HepG2 (cell line): Measurements from ENCODE around the gene PRICKLE2. TPM values are rescaled to one million over a fixed set of nuclear protein-coding genes. Genes with fewer than 3 reads are reported as not detected.

Experiments used
- IKZF5 ChIP-seq: IDR thresholded peaks from 2 replicates; pipeline ENCODE4 v1.6.1; 2018; ENCODE audit warnings: missing genetic modification reagents, mild to moderate bottlenecking, missing compliant biosample characterization
- MEF2D ChIP-seq: sonication (generic); formaldehyde crosslinking; IDR thresholded peaks from 2 replicates; pipeline ENCODE4 v1.5.1; 2020; ENCODE audit warnings: mild to moderate bottlenecking, missing genetic modification reagents
- ONECUT2 ChIP-seq: sonication (generic); formaldehyde crosslinking; IDR thresholded peaks from 2 replicates; pipeline ENCODE4 v1.4.0; 2020; ENCODE audit warnings: missing genetic modification reagents
- ZBED4 ChIP-seq: sonication (generic); formaldehyde crosslinking; IDR thresholded peaks from 2 replicates; pipeline ENCODE4 v1.4.0; 2020; ENCODE audit warnings: missing genetic modification reagents, borderline replicate concordance
- ZNF747 ChIP-seq: sonication (generic); formaldehyde crosslinking; IDR thresholded peaks from 2 replicates; pipeline ENCODE4 v1.8.1; 2023; ENCODE audit warnings: missing genetic modification reagents, mild to moderate bottlenecking, borderline replicate concordance
- ZSCAN12 ChIP-seq: sonication (generic); formaldehyde crosslinking; IDR thresholded peaks from 2 replicates; pipeline ENCODE4 v1.9.0; 2021; ENCODE audit warnings: mild to moderate bottlenecking, missing genetic modification reagents
- polyA plus RNA-seq, 8 experiments: library from polyadenylated mRNA; depleted of rRNA in 3 of 8; stranded (reverse) in 7 of 8; unstranded in 1 of 8; fragments of >200 nt; fragmentation: Illumina TruSeq in 4 of 8; extraction: Trizol in 4 of 8; gene quantifications; 2 replicates each; pipeline versions ENCODE4 v1.2.1 to v1.2.3, GENCODE V29; 2011 to 2016; ENCODE audit warnings: low read depth in 4 of 8, missing spikeins in 1 of 8, mixed read lengths in 1 of 8; ENCODE audit not compliant: insufficient read depth in 1 of 8
- total RNA-seq, 5 experiments: library from RNA; depleted of rRNA; stranded (reverse); fragments of >200 nt; fragmentation: Illumina TruSeq; extraction: Trizol; gene quantifications; 2 replicates each; pipeline ENCODE4 v1.2.3, GENCODE V29; 2016; ENCODE audit warnings: low read depth in 1 of 5
- TF ChIP-seq, protein P1 (sequence below): sonication (generic); formaldehyde crosslinking; IDR thresholded peaks from 2 replicates; pipeline ENCODE4 v1.9.0; 2021; ENCODE audit warnings: missing genetic modification reagents, borderline replicate concordance

The PRICKLE2 gene
- total and polyA plus RNA-seq, 2 of the 13 experiments (the other 11 are each of a cell fraction or from before 2014, with no cell fraction given) = 0.01 to 0.07 TPM

- TF ChIP-seq IKZF5 (no peak), ZNF747 (no peak), ZSCAN12 (CRISPR knock-in tag) (no peak), MEF2D (no peak), ZBED4 (CRISPR knock-in tag) (no peak), ONECUT2 (CRISPR knock-in tag) (no peak)
- TF ChIP-seq, protein P1, sequence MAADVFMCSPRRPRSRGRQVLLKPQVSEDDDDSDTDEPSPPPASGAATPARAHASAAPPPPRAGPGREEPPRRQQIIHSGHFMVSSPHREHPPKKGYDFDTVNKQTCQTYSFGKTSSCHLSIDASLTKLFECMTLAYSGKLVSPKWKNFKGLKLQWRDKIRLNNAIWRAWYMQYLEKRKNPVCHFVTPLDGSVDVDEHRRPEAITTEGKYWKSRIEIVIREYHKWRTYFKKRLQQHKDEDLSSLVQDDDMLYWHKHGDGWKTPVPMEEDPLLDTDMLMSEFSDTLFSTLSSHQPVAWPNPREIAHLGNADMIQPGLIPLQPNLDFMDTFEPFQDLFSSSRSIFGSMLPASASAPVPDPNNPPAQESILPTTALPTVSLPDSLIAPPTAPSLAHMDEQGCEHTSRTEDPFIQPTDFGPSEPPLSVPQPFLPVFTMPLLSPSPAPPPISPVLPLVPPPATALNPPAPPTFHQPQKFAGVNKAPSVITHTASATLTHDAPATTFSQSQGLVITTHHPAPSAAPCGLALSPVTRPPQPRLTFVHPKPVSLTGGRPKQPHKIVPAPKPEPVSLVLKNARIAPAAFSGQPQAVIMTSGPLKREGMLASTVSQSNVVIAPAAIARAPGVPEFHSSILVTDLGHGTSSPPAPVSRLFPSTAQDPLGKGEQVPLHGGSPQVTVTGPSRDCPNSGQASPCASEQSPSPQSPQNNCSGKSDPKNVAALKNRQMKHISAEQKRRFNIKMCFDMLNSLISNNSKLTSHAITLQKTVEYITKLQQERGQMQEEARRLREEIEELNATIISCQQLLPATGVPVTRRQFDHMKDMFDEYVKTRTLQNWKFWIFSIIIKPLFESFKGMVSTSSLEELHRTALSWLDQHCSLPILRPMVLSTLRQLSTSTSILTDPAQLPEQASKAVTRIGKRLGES (CRISPR knock-in tag) = no peak
These were observed 11.3 kb downstream of the PRICKLE2 start (continued) for GRCh38 chr3:64213962-64214379.
